Measurements from ENCODE around the gene TCEAL1.
"Not testable (repeated sequence)": the region's sequence is repeated elsewhere in the genome, so short reads cannot be mapped to it uniquely, and the experiment has no call there.

The TCEAL1 gene, protein sequence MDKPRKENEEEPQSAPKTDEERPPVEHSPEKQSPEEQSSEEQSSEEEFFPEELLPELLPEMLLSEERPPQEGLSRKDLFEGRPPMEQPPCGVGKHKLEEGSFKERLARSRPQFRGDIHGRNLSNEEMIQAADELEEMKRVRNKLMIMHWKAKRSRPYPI

DNA sequence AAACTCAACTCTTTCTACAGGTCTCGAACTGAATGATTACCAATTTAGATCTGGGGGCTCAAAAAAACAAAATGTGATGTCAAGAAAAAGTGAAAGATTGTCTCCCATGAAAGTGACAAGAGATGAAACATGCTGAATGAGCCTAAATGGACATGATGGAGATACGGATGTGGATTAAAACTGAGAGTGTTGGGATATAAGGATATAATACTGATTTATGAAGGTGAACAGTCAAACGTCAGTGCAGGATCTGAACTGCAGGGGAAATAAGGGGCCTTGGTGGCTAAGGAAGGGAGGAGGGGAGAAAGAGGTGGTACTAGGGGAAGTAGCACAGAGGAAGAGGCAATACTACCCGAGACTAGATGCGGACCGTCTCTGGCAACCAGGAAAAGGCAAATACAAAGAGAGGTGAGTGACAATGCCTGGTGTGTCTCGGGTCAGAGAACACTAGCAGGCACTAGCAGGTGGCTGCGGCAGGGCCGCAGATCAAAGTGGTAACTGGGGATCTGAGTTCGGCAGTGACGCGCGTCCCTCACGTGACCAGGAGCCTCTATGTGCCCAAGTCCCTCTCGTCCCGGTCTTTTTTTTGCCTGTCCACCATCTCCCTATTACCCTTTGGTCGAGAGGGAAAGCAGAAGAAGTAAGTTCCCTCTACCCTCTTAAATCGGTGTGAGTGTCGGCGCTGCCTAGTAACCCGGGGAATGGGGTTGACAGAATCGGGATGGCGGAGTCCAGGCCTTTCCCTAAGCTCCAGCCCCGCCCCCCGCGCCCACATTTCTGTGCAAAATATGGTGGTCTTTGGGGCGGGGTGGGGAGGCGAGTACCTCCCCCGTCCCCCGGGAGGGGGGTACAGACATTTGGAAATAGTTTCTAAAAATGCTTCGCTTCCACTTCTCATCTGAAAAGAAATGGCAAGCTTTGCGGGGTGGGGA lies at the start of gene TCEAL1:
TCEAL1 (plus strand) TSS at position 590 of the 932 bp plus-strand sequence. CDS start 942 bp downstream, outside the sequence.
- peak; percentile 8 for DNase-seq (ENCODE audit: low read depth)

GRCh38 chrX:103584596-103584995 lies 44.2 kb upstream of the TCEAL1 start:
- DNase-seq (ENCODE audit: low read depth), result no peak

DNA sequence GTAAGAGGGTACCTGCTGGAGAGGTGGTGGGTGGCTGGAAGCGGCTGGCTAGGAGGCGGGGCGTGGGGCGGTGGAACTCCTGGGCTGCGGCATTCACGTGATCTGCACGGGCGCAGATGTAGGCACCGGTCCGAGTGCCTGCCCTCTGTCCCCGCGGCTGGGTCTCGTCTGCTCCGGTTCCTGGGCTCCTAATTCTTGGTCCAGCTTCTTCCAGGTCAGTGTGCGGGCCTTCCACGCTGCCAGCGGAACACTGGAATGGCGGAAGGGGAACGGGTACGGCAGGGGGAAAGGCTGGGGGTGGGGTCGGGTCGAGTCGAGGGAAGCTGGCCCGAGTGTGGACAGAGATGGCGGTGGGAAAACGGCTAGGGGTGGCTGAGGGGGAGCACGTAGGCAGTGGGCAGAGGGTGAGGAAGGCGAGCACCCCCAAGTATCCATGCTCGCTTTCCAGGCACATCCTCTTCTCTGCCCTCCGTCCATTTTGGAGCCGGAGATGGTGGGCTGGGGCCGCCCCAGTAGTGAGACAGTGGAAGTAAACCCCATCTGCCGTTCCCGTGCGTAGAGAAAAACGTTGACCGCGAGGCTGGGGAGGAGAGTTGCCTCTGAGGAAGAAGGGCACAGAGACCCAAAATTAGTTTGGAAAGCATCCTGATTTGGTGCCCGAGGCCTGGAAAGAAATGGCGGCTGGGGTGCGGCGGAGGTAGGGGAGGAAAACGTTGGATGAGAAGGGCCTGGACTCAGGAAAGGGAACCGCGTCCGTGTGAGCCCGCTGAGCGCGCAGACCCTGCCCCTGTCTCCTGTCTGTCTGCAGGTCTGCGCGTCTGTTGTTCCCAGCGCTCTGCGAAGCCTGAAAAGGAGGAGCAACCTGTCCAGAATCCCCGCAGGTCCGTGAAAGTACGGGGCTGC lies 43.1 kb upstream of the TCEAL1 start, which contains the start of gene TCEAL4:
TCEAL4 (plus strand) TSS at position 105 of the 903 bp plus-strand sequence. CDS start 1,161 bp downstream, outside the sequence.
- peak; percentile 5 for DNase-seq (ENCODE audit: low read depth)

DNA sequence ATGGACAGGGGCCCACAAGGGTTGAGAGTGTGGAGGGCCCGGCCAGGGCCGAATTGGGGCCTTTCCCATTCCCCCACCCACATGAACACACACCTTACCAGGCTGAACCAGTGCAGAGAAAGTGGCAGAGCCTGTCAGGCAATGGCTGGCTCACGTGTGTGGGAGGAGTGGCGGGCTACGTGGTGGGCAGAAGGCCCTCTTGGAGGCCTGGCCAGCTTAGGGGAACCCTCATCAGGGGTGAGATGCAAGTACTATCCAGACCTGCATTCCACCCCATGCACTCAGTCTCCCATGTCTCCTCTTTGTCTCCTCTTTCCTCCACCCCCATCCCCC lies 42.5 kb upstream of the TCEAL1 start:
- DNase-seq (ENCODE audit: low read depth), result no peak

- DNase-seq (ENCODE audit: low read depth), result no peak
Measured at GRCh38 chrX:103586659-103587058, 42.1 kb upstream of the TCEAL1 start.

DNA sequence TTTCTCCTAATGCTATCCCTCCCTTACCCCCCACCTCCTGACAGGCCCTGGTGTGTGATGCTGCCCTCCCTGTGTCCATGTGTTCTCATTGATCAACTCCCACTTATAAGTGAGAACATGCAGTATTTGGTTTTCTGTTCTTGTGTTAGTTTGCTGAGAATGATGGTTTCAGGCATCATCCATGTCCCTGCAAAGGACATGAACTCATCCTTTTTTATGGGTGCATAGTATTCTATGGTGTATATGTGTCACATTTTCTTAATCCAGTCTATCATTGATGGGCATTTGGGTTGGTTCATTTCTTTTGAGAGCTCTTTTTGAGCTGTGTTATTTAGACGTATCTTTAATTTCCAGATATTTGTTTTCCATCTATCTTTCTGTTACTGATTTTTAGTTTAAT lies 36.5 kb upstream of the TCEAL1 start:
- DNase-seq (ENCODE audit: low read depth), result not testable (repeated sequence)

DNA sequence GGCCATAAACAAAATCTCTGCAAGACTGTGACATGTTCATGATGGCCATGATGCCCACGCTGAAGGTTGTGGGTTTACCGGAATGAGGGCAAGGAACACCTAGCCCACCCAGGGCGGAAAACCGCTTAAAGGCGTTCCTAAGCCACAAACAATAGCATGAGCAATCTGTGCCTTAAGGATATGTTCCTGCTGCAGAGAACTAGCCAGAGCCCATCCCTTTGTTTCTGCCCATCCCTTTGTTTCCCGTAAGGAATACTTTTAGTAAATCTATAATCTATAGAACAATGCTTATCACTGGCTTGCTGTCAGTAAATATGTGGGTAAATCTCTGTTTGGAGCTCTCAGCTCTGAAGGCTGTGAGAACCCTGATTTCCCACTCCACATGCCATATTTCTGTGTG lies 33.6 kb upstream of the TCEAL1 start:
- DNase-seq (ENCODE audit: low read depth), result not testable (repeated sequence)

GRCh38 chrX:103607364-103608305 lies 21.1 kb upstream of the TCEAL1 start, which contains the start of gene TCEAL3:
Gene TCEAL3 (plus strand): TSS chrX:103607963. CDS start chrX:103609065, 1,102 bp downstream.
- DNase-seq (ENCODE audit: low read depth), result no peak

DNA sequence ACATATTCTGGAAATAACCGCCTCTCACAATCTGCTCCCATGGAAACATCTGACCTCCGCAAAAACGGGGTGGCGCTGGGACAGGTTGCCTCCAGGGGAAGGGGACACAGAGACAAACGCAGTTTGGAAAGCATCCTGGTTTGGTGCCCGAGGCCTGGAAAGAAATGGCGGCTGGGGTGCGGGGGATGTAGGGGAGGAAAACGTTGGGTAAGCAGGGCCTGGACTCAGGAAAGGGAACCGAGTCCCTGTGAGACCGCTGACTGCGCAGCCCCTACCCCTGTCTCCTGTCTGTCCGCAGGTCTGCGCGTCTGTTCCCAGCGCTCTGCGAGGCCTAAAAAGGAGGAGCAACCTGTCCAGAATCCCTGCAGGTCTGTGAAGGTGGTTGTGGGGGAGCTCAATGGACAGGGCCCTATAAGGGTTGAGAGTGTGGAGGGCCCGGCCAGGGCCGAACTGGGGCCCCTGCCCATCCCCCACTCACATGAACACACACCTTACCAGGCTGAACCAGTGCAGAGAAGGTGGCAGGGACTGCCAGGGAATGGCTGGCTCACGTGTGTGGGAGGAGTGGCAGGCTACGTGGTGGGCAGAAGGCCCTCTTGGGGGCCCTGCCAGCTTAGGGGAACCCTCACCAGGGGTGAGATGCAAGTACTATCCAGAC lies 20.3 kb upstream of the TCEAL1 start:
- DNase-seq (ENCODE audit: low read depth), result no peak

- DNase-seq (ENCODE audit: low read depth), result no peak
Measured at GRCh38 chrX:103610282-103610681, 18.5 kb upstream of the TCEAL1 start.

GRCh38 chrX:103613362-103613890 lies 15.3 kb upstream of the TCEAL1 start:
- DNase-seq (ENCODE audit: low read depth), result no peak

GRCh38 chrX:103614999-103615398 lies 13.8 kb upstream of the TCEAL1 start:
- no peak for DNase-seq (ENCODE audit: low read depth)

- DNase-seq (ENCODE audit: low read depth), result no peak
Measured at GRCh38 chrX:103615781-103616371, 12.9 kb upstream of the TCEAL1 start.

DNA sequence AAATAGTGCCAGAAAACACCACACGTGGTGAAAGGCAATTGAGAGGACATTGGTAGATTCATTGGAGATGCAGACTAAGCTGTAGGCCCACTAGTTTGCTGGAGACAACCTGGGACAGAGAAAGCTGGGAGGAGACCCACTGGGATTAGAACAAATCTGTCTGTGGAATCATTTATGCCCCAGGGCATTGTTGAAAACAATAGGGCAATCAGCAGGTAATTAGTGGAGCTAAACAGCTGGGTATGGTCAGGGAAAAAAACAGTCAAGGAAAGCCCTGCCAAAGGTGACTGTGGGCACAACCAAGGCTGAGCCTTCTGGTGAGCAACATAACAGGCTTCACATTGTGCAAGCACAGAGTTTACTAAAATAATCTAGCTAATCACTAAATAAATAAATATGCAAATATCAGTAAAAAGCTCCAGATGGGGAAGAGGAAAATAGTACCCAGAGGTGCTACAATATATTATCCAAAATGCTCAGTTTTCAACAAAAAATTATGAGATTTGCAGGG lies 12.0 kb upstream of the TCEAL1 start:
- DNase-seq (ENCODE audit: low read depth), result no peak

GRCh38 chrX:103624111-103624510 lies 4.7 kb upstream of the TCEAL1 start:
- DNase-seq (ENCODE audit: low read depth), result no peak

DNA sequence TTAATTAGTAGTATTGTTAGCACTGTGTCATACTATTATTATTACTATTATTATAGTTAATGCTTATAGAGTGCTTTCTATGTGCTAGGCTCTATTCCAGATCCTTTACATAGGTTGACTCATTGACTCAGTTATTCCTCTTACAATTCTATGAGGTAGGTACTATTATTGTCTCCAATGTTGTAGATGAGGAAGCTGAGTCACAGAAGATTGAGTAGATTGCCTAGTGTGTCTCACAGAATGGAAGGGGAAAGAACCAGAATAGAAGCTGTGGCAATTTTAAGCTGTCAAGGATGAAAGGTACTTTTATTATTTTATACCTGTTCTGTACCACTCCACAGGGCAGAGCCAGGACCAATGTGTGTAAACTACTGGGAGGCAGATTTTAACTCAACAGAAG lies 1.9 kb upstream of the TCEAL1 start:
- no peak for DNase-seq (ENCODE audit: low read depth)

DNA sequence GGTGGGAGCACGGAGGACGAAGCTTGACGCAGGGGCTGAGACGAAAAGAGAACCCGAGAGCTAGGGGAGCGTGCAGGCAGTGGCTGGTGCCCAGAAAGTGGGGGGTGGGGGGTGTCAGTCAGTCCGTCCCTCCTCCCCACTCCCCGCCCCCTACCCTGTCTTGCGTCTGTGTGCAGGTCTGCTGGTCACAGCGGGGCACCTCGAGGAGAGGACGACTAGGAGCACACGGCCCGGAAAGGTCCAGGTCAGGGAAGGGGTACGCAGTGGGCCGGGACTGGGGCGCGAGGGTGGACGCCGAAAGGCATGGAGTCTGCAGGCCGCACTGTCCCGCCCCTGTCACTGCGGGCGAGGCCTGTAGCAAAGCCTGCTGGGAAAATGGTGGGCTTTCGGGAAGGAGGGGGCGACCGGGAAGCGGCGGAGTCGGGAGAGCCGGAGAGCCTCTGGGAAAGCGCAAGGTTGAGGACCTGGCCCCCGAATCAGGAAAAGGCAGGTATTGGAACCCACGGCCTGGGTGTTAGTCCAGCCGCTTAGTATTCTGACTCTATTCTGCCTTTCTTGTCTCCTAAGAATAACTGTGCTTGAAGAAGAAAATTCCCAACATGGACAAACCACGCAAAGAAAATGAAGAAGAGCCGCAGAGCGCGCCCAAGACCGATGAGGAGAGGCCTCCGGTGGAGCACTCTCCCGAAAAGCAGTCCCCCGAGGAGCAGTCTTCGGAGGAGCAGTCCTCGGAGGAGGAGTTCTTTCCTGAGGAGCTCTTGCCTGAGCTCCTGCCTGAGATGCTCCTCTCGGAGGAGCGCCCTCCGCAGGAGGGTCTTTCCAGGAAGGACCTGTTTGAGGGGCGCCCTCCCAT lies 769 bp downstream of the TCEAL1 start:
- peak; percentile 9 for DNase-seq (ENCODE audit: low read depth)

DNA sequence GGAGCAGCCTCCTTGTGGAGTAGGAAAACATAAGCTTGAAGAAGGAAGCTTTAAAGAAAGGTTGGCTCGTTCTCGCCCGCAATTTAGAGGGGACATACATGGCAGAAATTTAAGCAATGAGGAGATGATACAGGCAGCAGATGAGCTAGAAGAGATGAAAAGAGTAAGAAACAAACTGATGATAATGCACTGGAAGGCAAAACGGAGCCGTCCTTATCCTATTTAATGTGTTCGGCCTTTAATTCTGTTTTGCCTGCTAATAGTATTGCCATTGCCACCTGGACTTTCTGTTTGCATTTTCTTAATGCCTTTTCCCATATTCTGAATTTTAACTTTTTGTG lies 1.4 kb downstream of the TCEAL1 start:
- DNase-seq (ENCODE audit: low read depth), result no peak

DNA sequence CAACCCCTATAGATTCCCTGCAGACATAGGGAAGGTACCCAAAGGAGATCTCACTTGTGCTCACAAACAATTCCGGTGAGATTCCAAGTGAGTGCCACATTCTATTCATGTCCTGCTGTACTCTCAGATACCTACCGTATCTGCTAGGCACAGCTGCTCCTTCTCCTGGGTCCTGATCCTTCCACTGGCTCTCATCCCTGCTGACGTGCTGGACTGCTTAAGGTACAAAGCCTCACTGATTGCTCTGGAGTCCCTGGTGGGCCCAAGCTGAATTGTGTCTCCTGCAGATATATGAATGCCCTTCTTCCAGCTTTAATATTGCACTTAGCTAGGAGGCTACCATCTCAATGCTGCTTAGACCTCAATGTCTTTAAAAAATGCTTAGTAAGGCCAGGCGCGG lies 2.4 kb downstream of the TCEAL1 start:
- DNase-seq (ENCODE audit: low read depth), result no peak

Measured in activated T-cell treated with anti-CD3 and anti-CD28 coated beads for 24 hours (primary cell).